ENCODE results near the gene CLCF1. TPM values are rescaled to one million over a fixed set of nuclear protein-coding genes. Genes with fewer than 3 reads are reported as not detected.
A peak's percentile ranks its signal among the peaks of the same experiment; 100 is the strongest.

Gene CLCF1
- total and polyA plus RNA-seq, 2 donors (not counting 3 experiments of a cell fraction or from before 2014, with no cell fraction given), result 5.8 to 6.5 TPM

GRCh38 chr11:67384851-67385366 is 11.5 kb upstream of the CLCF1 start:
- peak; percentile 46 for FAIRE-seq
- H3K9ac ChIP-seq (replicated peaks; ENCODE audit: extremely low read depth, insufficient read depth, low read length), result no peak overlapping the region
- H3K79me2 ChIP-seq (ENCODE audit: control insufficient read depth, insufficient read depth, low read length), result no peaks in the 10 kb centered on the region
- no peaks in the 10 kb centered on the region for H3K36me3 ChIP-seq (ENCODE audit: control insufficient read depth in 2 of 2, extremely low read depth in 1 of 2, insufficient read depth in 2 of 2, low read length in 2 of 2)
- H3K9me3 ChIP-seq (replicated peaks; ENCODE audit: control insufficient read depth, insufficient read depth, low read length), result no peaks in the 10 kb centered on the region
- H2AFZ ChIP-seq (ENCODE audit: low read depth, low read length), result no peak overlapping the region
- H3K27me3 ChIP-seq (ENCODE audit: control insufficient read depth in 2 of 2, insufficient read depth in 2 of 2, low read length in 2 of 2), result no peaks in the 10 kb centered on the region
- POLR2A ChIA-PET, result interaction anchor here (0.6 kb wide), 1 partner anchor 185 kb away, joined by 3 read pairs; no protein-coding TSS in a partner anchor
- TF ChIP-seq FOS (IDR thresholded peaks at IDR 0.05; ENCODE audit: borderline replicate concordance, insufficient read depth, low read length) (no peak), POLR2A (IDR thresholded peaks at IDR 0.05; ENCODE audit: low read depth, low read length) (no peak), MAX (IDR thresholded peaks at IDR 0.05; ENCODE audit: insufficient read depth, insufficient read length) (no peak), MYC (IDR thresholded peaks at IDR 0.05; ENCODE audit: low read depth, low read length) (no peak), POLR2AphosphoS5 (IDR thresholded peaks at IDR 0.05; ENCODE audit: insufficient read depth, low read depth, low read length) (no peak), CTCF (IDR thresholded peaks at IDR 0.05; ENCODE audit: extremely low read depth in 1 of 2, insufficient read depth in 1 of 2, low read depth in 1 of 2, low read length in 2 of 2) (no peak), EZH2 (IDR thresholded peaks at IDR 0.05; ENCODE audit: borderline replicate concordance, low read depth, low read length, severe bottlenecking) (no peak), GATA2 (IDR thresholded peaks at IDR 0.05; ENCODE audit: insufficient read depth, insufficient read length, low read depth, low read length) (no peak), JUN (IDR thresholded peaks at IDR 0.05; ENCODE audit: borderline replicate concordance, insufficient read depth, insufficient read length, low read depth) (no peak)
- dilution Hi-C loops (cut with MboI; ENCODE audit: extremely low pct_ligation_motif_present, low sequenced_read_pairs), result no loop called here
- no peaks in the 10 kb centered on the region for H3K4me1 ChIP-seq (ENCODE audit: control insufficient read depth, extremely low read depth, insufficient read depth, low read length)
- CTCF ChIA-PET, result interaction anchor here (1.0 to 19.7 kb wide), 6 partner anchors 11 to 122 kb away, joined by 4 to 1051 read pairs (median 4); partner anchors contain the start of gene POLD4
- no peak overlapping the region for H3K4me2 ChIP-seq (ENCODE audit: insufficient read depth, low read length)
- no peaks in the 10 kb centered on the region for H3K9me1 ChIP-seq (replicated peaks; ENCODE audit: control insufficient read depth, extremely low read depth, insufficient read depth, low read length)
- no TSS peak for BruUV-seq (replicated peaks)
- DNase-seq (ENCODE audit: low read depth, low spot score), result peak; percentile 42
- intact Hi-C loops (cut with micrococcal nuclease), result no loop called here
- no peak overlapping the region for H3K4me3 ChIP-seq (replicated peaks in 1 of 3; ENCODE audit: insufficient read depth in 1 of 3, low read depth in 1 of 3, low read length in 3 of 3)
- H4K20me1 ChIP-seq (replicated peaks; ENCODE audit: control insufficient read depth, extremely low read depth, insufficient read depth, low read length), result no peaks in the 10 kb centered on the region
- H3K27ac ChIP-seq (ENCODE audit: insufficient read depth, low read depth, low read length), result no peak overlapping the region

Measured in endothelial cell of umbilical vein (primary cell).